ENCODE data around the gene HAUS1.

DNA sequence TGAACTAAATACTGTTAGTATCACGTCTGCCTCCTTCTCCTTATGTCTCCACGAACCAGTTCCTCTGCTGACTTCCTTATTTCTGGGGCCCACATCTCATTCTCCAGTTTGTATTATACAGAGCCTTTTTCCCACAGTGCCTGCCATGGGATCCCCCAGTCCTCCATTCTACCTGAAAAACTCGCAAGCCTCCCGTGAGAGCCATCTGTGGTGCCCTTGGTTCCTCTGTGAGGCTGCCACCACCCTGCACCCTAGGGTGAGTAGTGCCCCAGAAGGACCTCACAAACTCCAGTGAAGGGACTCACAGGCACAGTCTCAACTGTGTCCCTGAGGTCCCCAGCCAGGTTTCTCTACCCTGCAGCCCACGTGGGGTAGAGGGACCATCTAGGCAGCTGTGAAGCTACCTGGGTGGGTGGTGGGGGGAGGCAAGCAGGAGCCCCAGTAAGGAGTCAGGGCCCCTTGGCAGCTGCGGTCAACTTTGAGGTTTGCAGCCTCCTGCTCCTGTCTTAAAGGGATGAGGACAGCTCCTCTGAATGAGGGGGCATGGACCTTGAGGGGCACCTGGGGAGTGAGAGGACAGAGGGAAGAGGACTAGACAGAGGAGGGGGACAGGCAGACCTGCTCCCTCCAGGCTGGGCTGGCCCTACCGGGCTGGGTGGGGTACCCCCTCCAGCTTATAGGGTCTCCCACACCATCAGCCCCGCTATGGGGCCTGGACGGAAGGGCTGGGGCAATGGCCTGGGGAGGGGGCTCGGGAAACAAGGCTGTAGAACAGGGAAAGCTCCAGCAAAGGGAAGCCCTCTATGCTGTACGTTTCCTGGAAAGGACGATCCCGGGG is 33.2 kb upstream of the HAUS1 start:
- no peak for TF ChIP-seq POLR2A (IDR thresholded peaks at IDR 0.05)
- TF ChIP-seq, protein P1, sequence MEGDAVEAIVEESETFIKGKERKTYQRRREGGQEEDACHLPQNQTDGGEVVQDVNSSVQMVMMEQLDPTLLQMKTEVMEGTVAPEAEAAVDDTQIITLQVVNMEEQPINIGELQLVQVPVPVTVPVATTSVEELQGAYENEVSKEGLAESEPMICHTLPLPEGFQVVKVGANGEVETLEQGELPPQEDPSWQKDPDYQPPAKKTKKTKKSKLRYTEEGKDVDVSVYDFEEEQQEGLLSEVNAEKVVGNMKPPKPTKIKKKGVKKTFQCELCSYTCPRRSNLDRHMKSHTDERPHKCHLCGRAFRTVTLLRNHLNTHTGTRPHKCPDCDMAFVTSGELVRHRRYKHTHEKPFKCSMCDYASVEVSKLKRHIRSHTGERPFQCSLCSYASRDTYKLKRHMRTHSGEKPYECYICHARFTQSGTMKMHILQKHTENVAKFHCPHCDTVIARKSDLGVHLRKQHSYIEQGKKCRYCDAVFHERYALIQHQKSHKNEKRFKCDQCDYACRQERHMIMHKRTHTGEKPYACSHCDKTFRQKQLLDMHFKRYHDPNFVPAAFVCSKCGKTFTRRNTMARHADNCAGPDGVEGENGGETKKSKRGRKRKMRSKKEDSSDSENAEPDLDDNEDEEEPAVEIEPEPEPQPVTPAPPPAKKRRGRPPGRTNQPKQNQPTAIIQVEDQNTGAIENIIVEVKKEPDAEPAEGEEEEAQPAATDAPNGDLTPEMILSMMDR (IDR thresholded peaks at IDR 0.05), result no peak
- no peak for TF ChIP-seq EP300 (IDR thresholded peaks at IDR 0.05)

Measured in gastroesophageal sphincter (tissue), 3 donors.